HG02610 (cell line): ENCODE data around the gene PTPN7.
"Not testable (repeated sequence)": the region's sequence is repeated elsewhere in the genome, so short reads cannot be mapped to it uniquely, and the experiment has no call there.

ENCODE experiments used
- ATAC-seq: cut with Tn5 transposase; IDR thresholded peaks from one replicate; pipeline ENCODE4 v1.9.1; 2021; ENCODE audit warnings: mild to moderate bottlenecking, moderate library complexity; ENCODE audit not compliant: unreplicated experiment

PTPN7 gene

GRCh38 chr1:202111589-202111988 is 48.8 kb downstream of the PTPN7 start:
- ATAC-seq = not testable (repeated sequence)

GRCh38 chr1:202110977-202111376 is 49.4 kb downstream of the PTPN7 start:
- ATAC-seq = no peak

- ATAC-seq = no peak
These were observed 52.3 kb downstream of the PTPN7 start for GRCh38 chr1:202107801-202108731.

DNA sequence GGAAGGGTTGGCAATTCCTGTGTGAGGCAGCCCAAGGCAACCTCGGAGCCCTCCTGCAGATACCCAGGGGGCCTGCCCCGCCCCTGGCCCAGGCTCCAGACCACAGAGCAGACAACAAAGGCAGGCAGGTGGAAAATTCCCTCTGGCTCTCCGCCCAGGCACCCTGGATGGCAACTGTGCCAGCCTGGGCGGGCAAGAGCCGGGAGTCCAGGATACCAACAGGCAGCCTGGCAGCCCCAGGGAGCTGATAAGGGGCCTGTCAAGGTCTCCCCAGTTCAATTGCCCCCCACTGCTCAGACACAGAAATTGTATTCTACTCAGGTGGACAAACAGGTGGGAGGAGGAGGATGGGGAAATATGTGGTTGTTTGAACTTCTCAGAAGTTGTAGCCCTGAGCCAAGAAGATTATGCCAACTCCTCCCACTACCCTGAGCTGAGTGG is 53.1 kb downstream of the PTPN7 start:
- no peak for ATAC-seq

GRCh38 chr1:202106340-202107254 is 53.8 kb downstream of the PTPN7 start:
- no peak for ATAC-seq

DNA sequence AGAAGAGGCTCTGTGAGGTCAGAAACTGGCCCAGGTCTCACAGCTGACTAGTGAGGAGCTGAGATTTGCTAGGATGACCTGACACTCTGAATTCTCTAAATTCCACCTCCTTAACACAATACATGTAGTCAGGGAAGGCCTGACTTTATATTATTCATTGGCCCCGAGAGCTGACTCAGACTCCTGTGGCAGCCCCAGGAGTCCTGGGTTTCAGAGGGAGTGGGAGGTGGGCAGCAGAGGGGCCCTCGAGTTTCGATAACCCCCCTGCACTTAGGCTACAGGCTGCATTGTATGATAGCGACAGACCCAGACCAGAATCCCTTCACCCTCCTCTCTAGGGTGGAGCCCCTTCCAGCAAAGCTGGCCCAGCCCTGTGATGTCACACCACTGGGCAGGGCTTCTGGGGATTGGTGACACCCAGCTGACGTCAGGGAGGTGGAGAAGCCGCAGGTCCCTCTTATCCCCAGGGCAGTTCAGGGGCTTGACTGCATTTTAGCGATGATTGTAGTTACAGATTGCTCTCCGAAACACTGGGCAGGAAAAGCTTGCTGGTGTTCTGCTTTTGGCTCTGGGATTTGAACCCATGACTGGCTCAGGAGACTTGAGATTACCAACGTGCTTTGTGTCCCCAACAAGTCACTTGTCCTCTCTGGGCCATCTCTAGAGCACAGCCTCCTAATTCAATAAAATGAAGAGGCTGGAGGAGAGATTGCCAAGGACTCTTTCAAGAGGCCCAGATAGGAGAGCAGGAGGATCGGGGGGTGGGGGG is 54.6 kb downstream of the PTPN7 start:
- ATAC-seq = no peak

DNA sequence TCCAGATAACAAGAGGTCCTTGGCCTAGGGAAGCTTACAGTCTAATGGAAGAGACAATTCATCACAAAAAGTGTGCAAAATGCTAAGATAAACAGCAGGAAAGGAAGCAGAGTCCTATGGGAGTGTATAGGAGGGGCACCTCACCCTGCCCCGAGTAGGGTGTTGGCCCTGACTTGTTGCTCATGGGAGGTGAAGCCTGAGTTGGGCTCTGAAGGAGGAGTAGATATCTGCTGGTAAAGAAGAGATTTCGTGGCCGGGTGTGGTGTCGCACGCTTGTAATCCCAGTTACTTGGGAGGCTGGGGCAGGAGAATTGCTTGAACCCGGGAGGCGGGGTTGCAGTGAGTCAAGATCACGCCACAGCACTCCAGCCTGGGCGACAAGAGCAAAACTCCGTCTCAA is 56.3 kb downstream of the PTPN7 start:
- ATAC-seq = no peak

GRCh38 chr1:202101184-202101583 is 59.2 kb downstream of the PTPN7 start:
- no peak for ATAC-seq
